H1 (cell line): ENCODE measurements around the gene TMEM144. TPM values are rescaled to one million over a fixed set of nuclear protein-coding genes. Genes with fewer than 3 reads are reported as not detected.
A peak's percentile ranks its signal among the peaks of the same experiment; 100 is the strongest.

ENCODE experiments used
- CTCF ChIA-PET: fragments of 300-600 bp; sonication (Branson Sonifier 250); formaldehyde crosslinking; loops from one replicate; lab custom pipeline; 2021; ENCODE audit not compliant: partially characterized antibody; lab: Charles Lee
- POLR2A ChIA-PET: fragments of 300-600 bp; sonication (Branson Sonifier 250); formaldehyde crosslinking; loops from one replicate; lab custom pipeline; 2021; ENCODE audit warnings: inconsistent platforms; ENCODE audit not compliant: partially characterized antibody; lab: Charles Lee
- DNase-seq, 2 experiments: peaks; one replicate each; pipeline versions ENCODE4 v3.0.0 to v3.0.0-alpha.2; 2010 to 2022; ENCODE audit warnings: low spot score in 2 of 2, low read depth in 1 of 2, mixed read lengths in 1 of 2
- FAIRE-seq: peaks from 2 replicates; lab custom pipeline; 2011; peaks lifted over from hg19 to GRCh38; lab: Jason Lieb, UNC
- H2AFZ ChIP-seq: 2 replicates; pipeline ENCODE4 v1.8.1; 2012; ENCODE audit warnings: low read length, inconsistent platforms
- H2AK5ac ChIP-seq: 2 replicates; pipeline ENCODE4 v1.6.1; 2013; ENCODE audit warnings: low read depth, low read length
- H2BK120ac ChIP-seq: replicated peaks from 2 replicates; pipeline ENCODE3; 2013; ENCODE audit warnings: low read depth, low read length, inconsistent platforms
- H2BK12ac ChIP-seq: 2 replicates; pipeline ENCODE4 v1.6.1; 2013; ENCODE audit warnings: low read depth, low read length
- H2BK15ac ChIP-seq: 2 replicates; pipeline ENCODE4 v1.6.1; 2013; ENCODE audit warnings: low read length
- H2BK20ac ChIP-seq: 2 replicates; pipeline ENCODE4 v1.6.1; 2013; ENCODE audit warnings: low read length
- H2BK5ac ChIP-seq: 2 replicates; pipeline ENCODE4 v1.6.1; 2013; ENCODE audit warnings: low read depth, low read length
- H3K14ac ChIP-seq: 2 replicates; pipeline ENCODE4 v1.6.1; 2013; ENCODE audit warnings: inconsistent platforms; ENCODE audit not compliant: insufficient read length
- H3K18ac ChIP-seq: 2 replicates; pipeline ENCODE4 v1.6.1; 2013; ENCODE audit warnings: low read length; ENCODE audit errors: extremely low read depth
- H3K23ac ChIP-seq: 2 replicates; pipeline ENCODE4 v1.6.1; 2013; ENCODE audit warnings: inconsistent platforms; ENCODE audit not compliant: insufficient read length
- H3K23me2 ChIP-seq: 2 replicates; pipeline ENCODE4 v1.6.1; 2013; ENCODE audit warnings: low read depth, low read length
- H3K27ac ChIP-seq: 2 replicates; pipeline ENCODE4 v1.6.1; 2011; ENCODE audit warnings: low read depth, low read length, inconsistent platforms
- H3K27me3 ChIP-seq, 4 experiments: replicated peaks in 1 of 4; 1 replicate in 1 of 4; 2 replicates in 3 of 4; pipeline versions ENCODE4 v1.6.1 to v1.8.1; 2011 to 2013; ENCODE audit warnings: low read length in 3 of 4, mild to moderate bottlenecking in 3 of 4, inconsistent platforms in 2 of 4, mixed read lengths in 2 of 4, moderate library complexity in 1 of 4; ENCODE audit not compliant: control insufficient read depth in 3 of 4, insufficient read depth in 3 of 4; ENCODE audit errors: extremely low read depth in 1 of 4
- H3K36me3 ChIP-seq, 4 experiments: 2 replicates each; pipeline versions ENCODE4 v1.6.1 to v1.8.1; 2011 to 2013; ENCODE audit warnings: mild to moderate bottlenecking in 4 of 4, low read length in 3 of 4, moderate library complexity in 2 of 4, control low read depth in 1 of 4, inconsistent platforms in 1 of 4; ENCODE audit not compliant: insufficient read depth in 4 of 4, control insufficient read depth in 2 of 4
- H3K4ac ChIP-seq: replicated peaks from 2 replicates; pipeline ENCODE3; 2013; ENCODE audit warnings: low read length, low read depth, mixed read lengths, inconsistent platforms; ENCODE audit not compliant: insufficient read length
- H3K4me1 ChIP-seq, 4 experiments: replicated peaks in 1 of 4; 1 replicate in 1 of 4; 2 replicates in 3 of 4; pipeline versions ENCODE4 v1.6.1 to v1.8.1; 2011 to 2013; ENCODE audit warnings: low read length in 3 of 4, inconsistent platforms in 2 of 4, mixed read lengths in 1 of 4; ENCODE audit not compliant: insufficient read depth in 4 of 4, control insufficient read depth in 3 of 4
- H3K4me2 ChIP-seq, 2 experiments: 2 replicates each; pipeline versions ENCODE4 v1.6.1 to v1.8.1; 2011 to 2013; ENCODE audit warnings: low read depth in 2 of 2, low read length in 2 of 2, control low read depth in 1 of 2, inconsistent platforms in 1 of 2, mild to moderate bottlenecking in 1 of 2; ENCODE audit not compliant: insufficient read depth in 1 of 2
- H3K4me3 ChIP-seq, 4 experiments: fragments of 200-600, 300-600 bp in 1 of 4; sonication (generic), shearing (Covaris generic), sonication (Bioruptor Twin) in 1 of 4; 2 replicates each; pipeline versions ENCODE4 v1.5.1 to v1.8.1; 2011 to 2016; ENCODE audit warnings: low read length in 4 of 4, low read depth in 3 of 4, control low read depth in 2 of 4, inconsistent platforms in 2 of 4, mild to moderate bottlenecking in 2 of 4, mixed read lengths in 1 of 4, moderate library complexity in 1 of 4; ENCODE audit not compliant: insufficient read depth in 2 of 4; ENCODE audit errors: extremely low read depth in 1 of 4
- H3K56ac ChIP-seq: replicated peaks from 2 replicates; pipeline ENCODE3; 2013; ENCODE audit warnings: low read depth, mild to moderate bottlenecking, mixed read lengths, low read length, inconsistent platforms; ENCODE audit not compliant: insufficient read length
- H3K79me1 ChIP-seq: 2 replicates; pipeline ENCODE4 v1.6.1; 2013; ENCODE audit warnings: low read depth, low read length, control low read depth
- H3K79me2 ChIP-seq, 2 experiments: 2 replicates each; pipeline versions ENCODE4 v1.6.1 to v1.8.1; 2012 to 2013; ENCODE audit warnings: low read length in 2 of 2, mild to moderate bottlenecking in 2 of 2, inconsistent platforms in 1 of 2; ENCODE audit not compliant: insufficient read depth in 2 of 2, control insufficient read depth in 1 of 2
- H3K9ac ChIP-seq, 4 experiments: replicated peaks in 1 of 4; 1 replicate in 1 of 4; 2 replicates in 3 of 4; pipeline versions ENCODE4 v1.6.1 to v1.8.1; 2011 to 2013; ENCODE audit warnings: low read depth in 3 of 4, low read length in 3 of 4, control low read depth in 2 of 4, mild to moderate bottlenecking in 2 of 4, moderate library complexity in 2 of 4, inconsistent platforms in 1 of 4; ENCODE audit errors: extremely low read depth in 1 of 4
- H3K9me3 ChIP-seq, 2 experiments: 2 replicates each; pipeline versions ENCODE4 v1.6.1 to v1.8.1; 2012 to 2013; ENCODE audit warnings: mild to moderate bottlenecking in 2 of 2, moderate library complexity in 2 of 2, control low read depth in 1 of 2, inconsistent platforms in 1 of 2, low read depth in 1 of 2, low read length in 1 of 2, mixed read lengths in 1 of 2; ENCODE audit not compliant: insufficient read depth in 2 of 2
- H4K20me1 ChIP-seq, 2 experiments: replicated peaks in 1 of 2; 2 replicates each; pipeline versions ENCODE3 to v1.8.1; 2011 to 2013; ENCODE audit warnings: inconsistent platforms in 2 of 2, low read length in 2 of 2, mild to moderate bottlenecking in 1 of 2; ENCODE audit not compliant: insufficient read depth in 2 of 2, control insufficient read depth in 1 of 2
- H4K5ac ChIP-seq: 2 replicates; pipeline ENCODE4 v1.6.1; 2013; ENCODE audit warnings: low read length, low read depth, mixed read lengths, inconsistent platforms; ENCODE audit not compliant: insufficient read length
- H4K8ac ChIP-seq: 2 replicates; pipeline ENCODE4 v1.8.0; 2013; ENCODE audit warnings: mild to moderate bottlenecking, moderate library complexity, low read length, inconsistent platforms; ENCODE audit not compliant: insufficient read depth; ENCODE audit errors: extremely low read depth
- H4K91ac ChIP-seq: replicated peaks from 2 replicates; pipeline ENCODE3; 2013; ENCODE audit warnings: low read length, mixed read lengths, inconsistent platforms; ENCODE audit not compliant: insufficient read length
- KDM4A ChIP-seq: IDR thresholded peaks from one replicate; pipeline ENCODE4 v1.7.1; 2012; ENCODE audit warnings: low read depth, mild to moderate bottlenecking, moderate library complexity, low read length, inconsistent platforms; ENCODE audit not compliant: severe bottlenecking
- WGBS, 2 experiments: shearing (Covaris generic) in 1 of 2; methylation state at CpG; one replicate each; pipeline versions ENCODE4 v1.1.6 to v1.1.7; 2013 to 2015; ENCODE audit warnings: low lambda C conversion rate in 2 of 2, mixed read lengths in 2 of 2, inconsistent platforms in 1 of 2, low coverage in 1 of 2, missing lambda C conversion rate in 1 of 2; ENCODE audit not compliant: insufficient replicate concordance in 2 of 2, insufficient coverage in 1 of 2, insufficient read length in 1 of 2; ENCODE audit errors: extremely low coverage in 1 of 2, missing lambda C conversion rate in 1 of 2; 5-methylcytosine and 5-hydroxymethylcytosine counted together
- polyA plus RNA-seq, 7 experiments: library from polyadenylated mRNA; depleted of rRNA in 3 of 7; stranded (reverse) in 5 of 7; unstranded in 2 of 7; fragments of >200 nt in 5 of 7; fragments of 200-250 nt in 2 of 7; gene quantifications; 1 replicate in 5 of 7; 2 replicates in 1 of 7; 4 replicates in 1 of 7; pipeline versions ENCODE4 v1.2.1 to v1.2.3, GENCODE V29; 2011 to 2013; ENCODE audit warnings: missing spikeins in 2 of 7, mixed read lengths in 2 of 7
- total RNA-seq: library from RNA; stranded (reverse); fragmentation: NEBNext Ultra II Directional; extraction: Animal tissue kit (Norgen Biotek cat#: 25700); gene quantifications from 2 replicates; pipeline ENCODE4 v1.2.1, GENCODE V29; 2021
- TF ChIP-seq, protein P1 (sequence below): IDR thresholded peaks from 2 replicates; pipeline ENCODE4 v1.6.1; 2012; ENCODE audit warnings: low read length, inconsistent platforms

The TMEM144 gene
- total and polyA plus RNA-seq, 2 of the 8 experiments (the other 6 are each of a cell fraction or from before 2014, with no cell fraction given): 1.9 to 2.6 TPM

DNA sequence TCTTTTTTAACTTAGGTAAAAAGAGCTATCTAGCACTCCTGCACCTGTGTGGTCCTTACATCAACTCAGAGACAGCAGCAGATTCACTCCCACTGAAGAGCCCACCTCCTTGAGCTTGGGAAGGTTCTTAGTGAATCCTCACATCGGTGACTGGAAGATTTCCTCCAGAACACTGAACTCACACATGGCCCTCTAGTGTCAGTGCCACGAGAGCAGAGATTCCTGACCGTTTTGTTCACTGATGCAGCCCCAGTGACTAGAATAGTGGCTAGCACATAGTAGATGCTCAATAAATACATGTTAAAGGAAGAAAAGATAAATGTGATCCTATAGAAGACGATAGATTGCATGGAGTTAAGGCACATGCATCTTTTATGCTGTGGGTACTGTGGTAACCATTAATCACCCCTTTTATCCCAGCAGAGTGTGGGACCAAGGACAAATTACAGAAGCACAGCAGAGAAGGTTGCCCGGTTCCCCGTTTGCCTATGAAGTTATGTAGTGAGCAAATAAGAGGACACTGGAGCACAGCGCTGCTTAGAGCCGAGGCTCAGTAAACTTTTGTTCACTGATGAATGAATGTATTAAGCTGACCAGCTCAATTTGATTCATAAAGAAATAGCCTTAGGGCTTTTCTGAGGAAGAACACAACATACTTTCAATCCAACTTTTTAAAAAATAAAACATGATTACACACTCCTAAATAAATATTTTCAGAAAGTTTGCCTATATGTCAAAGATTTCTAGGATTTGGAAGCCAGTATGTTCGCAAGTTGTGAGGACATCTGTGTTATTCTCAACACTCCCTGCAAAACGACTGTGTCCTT, 46.1 kb upstream of the TMEM144 start:
- no peak overlapping the region for H2BK5ac ChIP-seq
- H4K91ac ChIP-seq: no peak overlapping the region
- no peak overlapping the region for H2BK12ac ChIP-seq
- H3K4me2 ChIP-seq: no peak overlapping the region
- H3K4me3 ChIP-seq: no peak overlapping the region
- H3K27me3 ChIP-seq: no peaks in the 10 kb centered on the region
- no peak overlapping the region for H3K14ac ChIP-seq
- H4K8ac ChIP-seq: no peak overlapping the region
- no peak overlapping the region for H2BK120ac ChIP-seq
- TF ChIP-seq KDM4A: no peak
- TF ChIP-seq, protein P1, sequence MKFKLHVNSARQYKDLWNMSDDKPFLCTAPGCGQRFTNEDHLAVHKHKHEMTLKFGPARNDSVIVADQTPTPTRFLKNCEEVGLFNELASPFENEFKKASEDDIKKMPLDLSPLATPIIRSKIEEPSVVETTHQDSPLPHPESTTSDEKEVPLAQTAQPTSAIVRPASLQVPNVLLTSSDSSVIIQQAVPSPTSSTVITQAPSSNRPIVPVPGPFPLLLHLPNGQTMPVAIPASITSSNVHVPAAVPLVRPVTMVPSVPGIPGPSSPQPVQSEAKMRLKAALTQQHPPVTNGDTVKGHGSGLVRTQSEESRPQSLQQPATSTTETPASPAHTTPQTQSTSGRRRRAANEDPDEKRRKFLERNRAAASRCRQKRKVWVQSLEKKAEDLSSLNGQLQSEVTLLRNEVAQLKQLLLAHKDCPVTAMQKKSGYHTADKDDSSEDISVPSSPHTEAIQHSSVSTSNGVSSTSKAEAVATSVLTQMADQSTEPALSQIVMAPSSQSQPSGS: no peak
- no peaks in the 10 kb centered on the region for H4K20me1 ChIP-seq
- no peak overlapping the region for H3K9ac ChIP-seq
- H3K27ac ChIP-seq: no peak overlapping the region
- H2BK15ac ChIP-seq: no peak overlapping the region
- no peaks in the 10 kb centered on the region for H3K4me1 ChIP-seq
- no peak for DNase-seq
- no peaks in the 10 kb centered on the region for H3K36me3 ChIP-seq
- WGBS, 2 experiments: 79% methylated on average over 10 of the region's 10 CpGs; no CpG with 5 or more reads in 1 of the 2 experiments
- no peak overlapping the region for H3K56ac ChIP-seq
- 0 out of 2 replicates have a peak overlapping the region, but pooled peaks have one; percentile 50 for H2AFZ ChIP-seq
- H3K23ac ChIP-seq: no peak overlapping the region
- H3K9me3 ChIP-seq: no peaks in the 10 kb centered on the region
- CTCF ChIA-PET: interaction anchor here (0.9 to 5.4 kb wide), 4 partner anchors 7 to 167 kb away, joined by 3 to 23 read pairs (median 3); partner anchors contain the start of gene GASK1B
- H3K79me1 ChIP-seq: no peaks in the 10 kb centered on the region
- H3K4ac ChIP-seq: no peak overlapping the region
- no peak overlapping the region for H2AK5ac ChIP-seq
- H3K18ac ChIP-seq: no peak overlapping the region
- POLR2A ChIA-PET: no interaction called here
- H3K79me2 ChIP-seq: no peaks in the 10 kb centered on the region
- no peak overlapping the region for H4K5ac ChIP-seq
- no peak overlapping the region for H2BK20ac ChIP-seq
- no peaks in the 10 kb centered on the region for H3K23me2 ChIP-seq
- no peak for FAIRE-seq
